GM11168 (cell line): ENCODE measurements around the gene SYF2.

Source experiments
- in situ Hi-C: fragments of 300-500 bp; cut with MboI; formaldehyde crosslinking; loops from one replicate; pipeline ENCODE4 v1.12.0; 2022; ENCODE audit warnings: low sequenced_read_pairs; ENCODE audit not compliant: unreplicated experiment

Gene SYF2

GRCh38 chr1:25187904-25188303 lies 44.4 kb downstream of the SYF2 start:
- in situ Hi-C loops = loop anchor here (25.0 kb wide), 1 partner anchor 501 kb away; no protein-coding TSS in a partner anchor

GRCh38 chr1:25187077-25187476 lies 45.2 kb downstream of the SYF2 start:
- in situ Hi-C loops = loop anchor here (25.0 kb wide), 1 partner anchor 500 kb away; no protein-coding TSS in a partner anchor

DNA sequence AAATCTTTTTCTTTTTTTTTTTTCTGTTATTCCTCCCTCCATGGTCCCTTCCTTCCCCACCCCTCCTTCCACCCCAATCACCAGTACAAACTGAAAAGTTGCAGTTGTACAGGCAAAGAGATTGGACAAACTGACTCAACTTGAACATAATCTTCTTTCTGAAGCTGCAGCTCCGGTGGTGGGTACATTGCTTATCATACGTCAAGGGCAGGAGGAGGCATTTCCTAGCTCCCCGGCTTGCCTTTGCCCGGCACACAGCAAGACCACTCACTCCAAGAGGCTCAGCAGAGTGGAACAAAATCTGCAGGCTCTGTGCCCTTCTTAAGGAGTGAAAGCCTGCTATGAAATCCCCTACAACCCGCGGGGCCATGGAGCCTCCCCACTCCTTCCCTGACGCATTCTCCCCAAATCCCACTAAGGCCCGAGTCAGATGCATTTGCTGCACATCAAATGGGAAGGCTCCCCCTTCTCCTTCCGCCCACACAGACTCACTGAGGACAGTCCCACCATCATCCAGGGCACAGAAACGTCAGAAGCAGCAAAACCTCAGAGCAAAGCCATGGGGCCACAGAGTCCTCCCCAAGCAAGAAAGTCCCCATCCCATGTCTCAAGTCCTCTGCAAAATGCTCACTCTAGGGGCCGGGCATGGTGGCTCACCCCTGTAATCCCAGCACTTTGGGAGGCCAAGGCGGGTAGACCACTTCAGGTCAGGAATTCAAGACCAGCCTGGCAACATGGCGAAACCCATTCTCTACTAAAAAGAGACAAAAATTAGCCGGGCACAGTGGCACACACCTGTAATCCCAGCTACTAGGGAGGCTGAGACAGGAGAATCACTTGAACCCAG lies 45.9 kb downstream of the SYF2 start:
- in situ Hi-C loops = loop anchor here (25.0 kb wide), 1 partner anchor 499 kb away; no protein-coding TSS in a partner anchor

DNA sequence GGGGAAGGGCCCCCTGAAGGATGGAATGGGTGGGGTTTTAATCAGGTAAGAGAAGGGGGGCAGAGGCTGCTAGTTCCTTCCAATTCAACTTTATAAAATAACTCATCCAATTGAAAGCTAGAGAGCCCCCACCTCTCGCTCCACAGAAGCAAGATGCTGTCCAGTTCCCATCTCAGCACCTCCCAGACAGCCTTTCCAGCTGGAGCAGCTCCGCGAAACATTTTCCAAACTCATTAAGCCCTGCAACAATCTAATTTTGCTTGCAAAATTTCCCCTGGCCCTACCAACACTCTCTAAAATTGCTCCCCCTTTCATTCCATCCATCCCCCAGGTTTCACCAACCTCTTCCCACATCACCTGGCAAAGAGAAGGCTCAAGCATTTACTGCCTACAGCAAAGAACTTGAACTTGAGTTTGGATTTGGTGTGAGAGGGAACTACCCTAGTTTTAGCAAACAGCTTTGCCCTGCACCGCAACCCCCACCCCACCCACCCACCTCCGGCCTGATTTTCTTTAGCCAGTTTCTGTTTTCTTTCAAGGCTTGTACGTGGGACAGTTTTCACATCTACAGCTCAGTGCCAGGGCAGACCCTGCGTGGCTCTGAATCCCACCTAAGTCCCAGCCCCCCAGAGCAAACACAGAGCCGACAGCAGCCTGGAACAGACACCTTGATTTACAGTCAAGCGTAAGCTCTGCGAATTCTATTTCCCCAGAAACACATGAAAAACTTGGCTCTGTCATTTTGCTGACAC lies 46.7 kb downstream of the SYF2 start:
- in situ Hi-C loops = loop anchor here (25.0 kb wide), 1 partner anchor 498 kb away; no protein-coding TSS in a partner anchor

DNA sequence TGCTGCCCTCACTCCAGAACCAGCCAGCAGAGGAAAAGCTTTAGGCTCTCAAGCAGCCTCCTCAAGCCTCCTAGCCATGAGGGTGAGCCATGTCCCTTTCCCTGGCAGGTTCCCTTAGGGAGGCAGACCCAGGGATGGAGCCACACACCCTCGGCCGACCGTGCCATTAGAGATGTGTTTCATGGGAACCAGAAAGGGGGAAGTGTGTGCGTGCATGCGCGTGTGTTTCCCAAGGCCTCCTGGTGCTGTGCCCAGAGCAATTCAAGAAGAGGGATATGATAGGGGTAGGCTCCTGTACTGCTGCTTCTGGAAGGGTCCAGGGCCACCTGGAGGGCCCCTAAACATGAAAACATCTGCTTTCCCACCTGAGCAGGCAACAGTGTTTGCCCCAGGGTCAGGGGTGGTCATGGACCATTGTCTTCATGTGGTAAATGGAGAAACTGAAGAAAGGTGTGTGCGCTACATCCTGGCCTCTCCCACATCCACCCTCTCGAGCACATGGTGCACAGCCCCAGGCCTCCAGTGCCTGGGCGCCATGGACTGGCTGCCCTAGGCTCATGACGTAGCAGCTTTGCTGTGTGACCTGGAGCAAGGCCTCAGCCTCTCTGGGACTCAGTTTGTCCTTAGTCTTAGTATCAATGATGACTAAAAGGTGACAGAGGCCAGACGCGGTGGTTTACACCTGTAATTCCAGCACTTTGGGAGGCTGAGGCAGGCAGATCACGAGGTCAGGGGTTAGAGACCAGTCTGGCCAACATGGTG lies 48.1 kb downstream of the SYF2 start:
- in situ Hi-C loops = loop anchor here (25.0 kb wide), 1 partner anchor 497 kb away; no protein-coding TSS in a partner anchor

DNA sequence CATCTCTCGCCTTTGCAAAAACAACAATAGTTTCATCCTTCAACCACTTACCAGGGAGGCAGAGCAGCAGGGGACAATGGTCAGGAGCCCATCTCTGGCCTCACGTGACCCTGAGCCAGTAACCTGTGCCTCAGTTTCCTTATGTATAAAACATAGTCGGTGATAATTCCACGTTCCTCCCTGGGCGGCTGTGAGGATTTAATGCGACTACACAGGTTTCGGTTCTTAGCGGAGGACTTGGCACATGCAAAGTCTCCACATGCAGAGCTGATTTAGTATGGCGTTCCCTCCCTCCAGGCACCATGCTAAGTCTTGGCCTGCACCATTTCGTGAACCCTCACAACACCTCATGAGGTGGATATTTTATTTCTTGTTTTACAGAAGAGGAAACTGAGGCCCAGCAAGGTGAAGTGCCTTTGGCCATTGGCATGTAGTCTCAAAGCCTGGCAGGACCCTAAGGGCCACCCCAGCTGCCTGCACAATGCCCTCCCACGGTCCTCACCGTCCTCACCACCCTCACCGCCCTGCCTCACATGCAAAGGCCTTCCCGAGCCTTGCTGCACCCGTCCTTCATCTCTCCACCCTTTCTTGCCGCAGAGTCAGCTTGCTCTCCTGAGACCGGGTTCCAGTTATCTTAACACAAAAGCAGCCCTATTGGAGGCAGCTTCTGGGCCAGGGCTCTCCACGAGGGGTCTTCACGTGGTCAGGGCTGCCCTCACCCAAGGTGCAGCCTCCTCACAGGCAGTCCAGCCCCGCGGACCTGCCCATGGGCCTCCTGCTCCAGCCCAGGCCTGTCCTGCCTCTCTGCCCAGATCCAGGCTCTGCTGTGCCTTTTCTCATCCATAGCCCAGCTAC lies 48.9 kb downstream of the SYF2 start:
- in situ Hi-C loops = loop anchor here (25.0 kb wide), 1 partner anchor 496 kb away; no protein-coding TSS in a partner anchor

DNA sequence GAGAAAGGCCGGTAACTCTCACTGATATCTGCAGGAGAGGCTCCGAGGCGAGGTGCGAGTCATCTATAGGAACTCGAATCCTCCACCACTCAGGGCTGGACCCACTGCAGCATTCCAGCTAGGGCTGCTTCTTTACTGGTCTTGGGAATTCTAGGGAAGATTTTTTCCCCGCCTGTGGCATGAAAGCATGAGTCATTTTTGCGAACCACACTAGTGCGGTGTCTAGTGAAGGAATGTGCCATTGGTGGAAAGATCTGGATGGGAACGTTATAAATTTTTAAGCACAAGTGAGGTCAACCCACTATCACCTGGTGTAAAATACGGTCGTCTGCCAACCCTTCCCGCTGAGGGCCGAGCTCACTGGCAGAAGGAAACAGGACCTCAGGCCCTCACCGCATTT lies 49.7 kb downstream of the SYF2 start:
- in situ Hi-C loops = loop anchor here (25.0 kb wide), 1 partner anchor 495 kb away; no protein-coding TSS in a partner anchor

DNA sequence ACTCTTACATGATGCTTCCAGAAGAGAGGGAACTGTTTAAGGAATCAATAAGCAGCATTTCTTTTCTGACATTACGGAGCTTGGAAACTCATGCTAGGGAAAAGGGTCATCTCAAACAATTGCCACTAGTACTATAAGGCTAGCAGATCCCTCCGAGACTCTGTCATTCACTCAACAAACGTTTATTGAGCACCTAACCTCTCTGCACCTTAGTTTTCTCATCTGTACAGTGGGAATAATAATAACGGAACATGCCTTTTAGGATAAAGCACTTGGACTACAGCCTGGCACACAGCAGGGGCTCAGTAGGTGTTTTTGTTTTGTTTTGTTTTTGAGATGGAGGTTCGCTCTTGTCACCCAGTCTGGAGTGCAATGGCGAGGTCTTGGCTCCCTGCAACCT lies 51.3 kb downstream of the SYF2 start:
- in situ Hi-C loops = loop anchor here (25.0 kb wide), 1 partner anchor 494 kb away; no protein-coding TSS in a partner anchor

GRCh38 chr1:25178917-25179561 lies 53.3 kb downstream of the SYF2 start:
- in situ Hi-C loops = loop anchor here (25.0 kb wide), 1 partner anchor 492 kb away; no protein-coding TSS in a partner anchor

- in situ Hi-C loops = loop anchor here (25.0 kb wide), 1 partner anchor 488 kb away; no protein-coding TSS in a partner anchor
Observed at GRCh38 chr1:25174730-25175612, 57.3 kb downstream of the SYF2 start.

GRCh38 chr1:25174363-25174729 lies 58.0 kb downstream of the SYF2 start:
- in situ Hi-C loops = no loop called here

DNA sequence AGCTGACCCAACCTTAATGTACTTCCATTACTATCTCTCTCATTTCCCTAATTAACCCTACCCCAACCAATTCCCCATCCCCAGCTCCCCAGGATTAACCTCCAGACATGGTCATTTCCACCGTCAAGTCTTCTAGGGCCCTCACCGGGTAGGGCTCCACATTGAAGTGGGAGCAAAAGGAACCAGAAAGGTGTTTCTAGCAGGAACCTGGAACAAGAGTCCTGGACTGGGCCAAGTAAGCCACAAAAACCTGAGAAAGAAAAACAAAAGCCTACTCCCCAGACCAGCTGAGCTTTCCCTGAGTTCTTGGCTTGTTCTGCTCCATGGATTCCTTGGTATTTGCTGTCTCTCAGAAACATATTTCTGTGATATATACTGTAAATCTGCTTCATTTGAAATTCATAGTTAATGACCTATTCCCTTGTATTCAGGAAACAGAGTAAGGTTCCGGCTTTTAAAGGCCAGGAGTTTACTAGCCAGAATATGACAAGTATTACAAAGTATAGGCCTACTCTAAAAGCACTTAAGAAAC lies 58.4 kb downstream of the SYF2 start:
- in situ Hi-C loops = no loop called here
